HL-60/S4 treated with phorbol 12-myristate 13-acetate at 8.2 ng/mL for 4 days and 3 days (cell line): ENCODE data around the gene MPHOSPH9.
"Not testable (repeated sequence)": the region's sequence is repeated elsewhere in the genome, so short reads cannot be mapped to it uniquely, and the experiment has no call there.

Experiments
- in situ Hi-C: fragments of 300-500 bp; cut with MboI; formaldehyde crosslinking; loops from 2 replicates; pipeline ENCODE4 v1.15.0; 2022; ENCODE audit warnings: low sequenced_read_pairs

The MPHOSPH9 gene

DNA sequence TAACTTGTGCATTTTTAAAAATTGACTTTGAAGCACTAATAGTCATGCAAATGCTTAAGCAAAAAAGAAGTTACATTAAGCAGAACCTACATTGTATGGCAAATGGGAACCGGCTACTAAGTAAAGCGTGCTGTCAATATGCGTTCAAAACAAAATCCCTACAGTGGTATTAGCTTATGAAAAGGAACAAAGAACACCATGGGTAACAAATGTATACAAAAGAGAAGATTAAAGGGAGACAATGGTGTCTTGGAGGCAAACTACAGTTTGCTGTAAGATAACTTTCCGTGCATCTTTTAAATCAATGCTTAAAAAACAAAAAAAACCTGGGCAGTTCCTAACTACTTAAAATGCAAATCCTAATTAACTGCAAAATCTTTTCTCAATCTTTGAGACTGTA lies 28.3 kb upstream of the MPHOSPH9 start:
- in situ Hi-C loops = no loop called here

DNA sequence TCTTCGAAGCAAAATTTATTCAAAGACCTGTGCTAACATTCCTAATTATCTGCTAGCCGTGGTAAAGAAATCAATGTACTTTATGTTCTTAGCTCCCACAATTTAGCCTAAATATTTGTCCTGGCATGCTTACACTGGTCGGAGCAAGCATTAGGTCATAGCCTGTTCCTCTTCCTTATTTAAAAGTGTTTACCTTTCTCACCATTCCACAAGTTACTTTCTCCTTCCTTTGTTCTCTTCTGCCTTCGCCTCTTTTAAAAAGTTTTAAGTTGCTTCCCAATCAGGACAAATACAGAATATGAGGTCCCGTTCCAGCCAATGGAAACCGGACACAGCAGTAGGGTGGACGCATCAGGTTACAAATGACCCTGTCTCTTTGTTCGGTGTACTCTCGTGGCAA lies 27.1 kb upstream of the MPHOSPH9 start:
- in situ Hi-C loops = no loop called here

GRCh38 chr12:123258593-123258992 lies 25.7 kb upstream of the MPHOSPH9 start:
- in situ Hi-C loops = no loop called here

DNA sequence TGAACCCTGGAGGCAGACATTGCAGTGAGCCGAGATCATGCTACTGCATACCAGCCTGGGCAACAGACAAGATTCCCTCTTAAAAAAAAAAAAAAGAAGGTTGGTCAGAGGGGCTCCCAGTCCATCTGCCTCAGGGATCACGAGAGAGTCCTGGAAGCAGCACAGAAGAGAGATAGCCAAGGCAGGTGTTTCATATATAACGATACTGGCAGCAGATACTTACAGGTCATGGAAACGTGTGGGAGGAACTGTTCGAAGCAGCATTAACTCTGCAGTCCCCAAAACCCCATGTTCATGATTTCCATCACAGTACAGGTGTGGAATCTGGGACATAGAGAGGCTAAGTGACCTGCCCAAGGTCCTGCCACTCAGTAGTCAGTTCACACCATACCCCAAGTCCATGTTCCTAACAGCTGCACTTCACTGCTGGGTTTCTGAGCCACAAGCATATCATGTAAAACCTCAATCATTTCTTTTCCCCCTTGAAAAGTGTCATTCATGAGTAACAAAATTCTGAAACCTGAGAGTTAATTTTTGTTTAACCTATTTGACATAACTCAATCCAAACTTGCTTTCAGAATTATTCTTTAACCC lies 22.0 kb upstream of the MPHOSPH9 start:
- in situ Hi-C loops = no loop called here

GRCh38 chr12:123253641-123254459 lies 20.9 kb upstream of the MPHOSPH9 start:
- in situ Hi-C loops = no loop called here

- in situ Hi-C loops = not testable (repeated sequence)
Observed at GRCh38 chr12:123252365-123252764, 19.4 kb upstream of the MPHOSPH9 start.

- in situ Hi-C loops = no loop called here
Observed at GRCh38 chr12:123251403-123252076, 18.6 kb upstream of the MPHOSPH9 start.

DNA sequence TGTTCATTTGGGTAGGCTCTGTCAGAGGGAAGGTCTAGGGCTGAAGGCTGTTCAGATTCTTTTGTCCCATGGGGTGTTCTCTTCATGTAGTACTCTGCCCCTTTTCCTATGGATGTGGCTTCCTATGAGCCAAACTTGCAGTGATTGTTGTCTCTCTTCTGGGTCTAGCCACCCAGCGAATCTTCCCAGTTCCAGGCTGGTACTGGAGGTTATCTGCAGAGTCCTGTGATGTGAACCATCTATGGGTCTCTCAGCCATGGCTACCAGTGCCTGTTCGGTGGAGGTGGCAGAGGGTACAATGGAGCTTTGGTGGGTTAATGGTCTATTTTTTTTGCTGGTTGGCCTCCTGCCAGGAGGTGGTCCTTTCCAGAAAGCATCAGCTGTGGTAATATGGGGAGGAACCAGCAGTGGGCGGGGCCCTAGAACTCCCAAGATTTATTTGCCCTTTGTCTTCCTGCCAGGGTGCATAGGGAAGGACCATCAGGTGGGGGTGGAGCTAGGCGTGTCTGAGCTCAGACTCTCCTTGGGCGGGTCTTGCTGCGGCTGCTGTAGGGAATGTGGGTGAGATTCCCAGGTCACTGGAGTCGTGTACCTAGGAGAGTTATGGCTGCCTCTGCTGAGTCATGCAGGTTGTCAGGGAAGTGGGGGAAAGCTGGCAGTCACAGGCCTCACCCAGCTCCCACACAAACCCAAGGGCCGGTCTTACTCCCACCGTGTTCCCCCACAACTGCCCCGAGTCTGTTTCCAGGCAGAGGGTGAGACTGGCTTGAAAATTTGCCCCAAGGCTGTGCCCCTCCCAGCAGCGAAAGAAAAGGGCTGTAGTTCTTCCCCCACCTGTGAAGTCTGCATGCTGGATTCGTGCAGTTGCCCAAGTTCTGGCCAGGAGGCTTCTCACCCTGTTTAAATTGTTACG lies 17.8 kb upstream of the MPHOSPH9 start:
- in situ Hi-C loops = no loop called here

DNA sequence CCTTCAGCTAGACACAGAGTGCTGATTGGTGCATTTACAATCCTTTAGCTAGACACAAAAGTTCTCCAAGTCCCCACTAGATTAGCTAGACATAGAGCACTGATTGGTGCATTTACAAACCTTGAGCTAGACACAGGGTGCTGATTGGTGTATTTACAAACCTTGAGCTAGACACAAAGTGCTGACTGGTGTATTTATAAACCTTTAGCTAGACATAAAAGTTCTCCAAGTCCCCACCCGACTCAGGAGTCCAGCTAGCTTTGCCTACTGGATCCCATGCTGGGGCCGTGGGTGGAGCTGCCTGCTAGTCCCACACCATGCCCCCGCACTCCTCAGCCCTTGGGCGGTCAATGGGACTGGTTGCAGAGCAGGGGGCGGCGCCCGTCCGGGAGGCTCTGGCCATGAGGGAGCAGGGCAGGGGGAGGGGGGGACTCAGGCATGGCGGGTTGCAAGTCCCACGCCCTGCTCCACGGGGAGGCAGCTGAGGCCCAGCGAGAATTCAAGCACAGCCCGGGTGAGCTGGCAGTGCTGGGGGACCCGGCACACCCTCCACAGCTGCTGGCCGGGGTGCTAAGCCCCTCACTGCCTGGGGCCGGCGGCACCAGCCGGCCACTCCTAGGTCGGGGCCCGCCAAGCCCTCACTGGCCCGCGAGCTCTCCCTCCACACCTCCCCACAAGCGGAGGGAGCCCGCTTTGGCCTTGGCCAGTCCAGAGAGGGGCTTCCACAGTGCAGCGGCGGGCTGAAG lies 16.2 kb upstream of the MPHOSPH9 start:
- in situ Hi-C loops = not testable (repeated sequence)

DNA sequence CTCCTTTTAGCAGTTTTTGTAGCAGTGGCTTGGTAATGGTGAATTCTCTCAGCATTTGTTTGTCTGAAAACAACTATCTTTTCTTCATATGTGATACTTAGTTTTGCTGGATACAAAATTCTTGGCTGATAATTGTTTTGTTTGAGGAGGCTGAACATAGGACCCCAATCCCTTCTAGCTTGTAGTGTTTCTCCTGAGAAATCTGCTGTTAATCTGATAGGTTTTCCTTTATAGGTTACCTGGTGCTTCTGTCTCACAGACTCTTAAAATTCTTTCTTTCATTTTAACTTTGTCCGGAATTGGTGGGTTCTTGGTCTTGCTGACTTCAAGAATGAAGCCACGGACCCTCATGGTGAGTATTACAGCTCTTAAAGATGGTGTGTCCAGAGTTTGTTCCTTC lies 15.2 kb upstream of the MPHOSPH9 start:
- in situ Hi-C loops = not testable (repeated sequence)

DNA sequence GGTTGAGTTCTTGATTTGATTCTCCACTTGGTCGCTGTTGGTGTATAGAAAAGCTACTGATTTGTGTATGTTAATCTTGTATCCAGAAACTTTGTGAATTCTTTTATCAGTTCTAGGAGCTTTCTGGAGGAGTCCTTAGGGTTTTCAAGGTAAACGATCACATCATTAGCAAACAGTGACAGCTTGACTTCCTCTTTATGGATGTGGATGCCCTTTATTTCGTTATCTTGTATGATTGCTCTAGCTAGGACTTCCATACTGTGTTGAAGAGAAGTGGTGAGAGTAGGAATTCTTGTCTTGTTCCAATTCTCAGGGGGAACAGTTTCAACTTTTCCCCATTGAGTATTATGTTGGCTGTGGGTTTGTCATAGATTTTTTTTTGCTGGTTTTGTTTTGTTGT lies 12.7 kb upstream of the MPHOSPH9 start:
- in situ Hi-C loops = no loop called here

DNA sequence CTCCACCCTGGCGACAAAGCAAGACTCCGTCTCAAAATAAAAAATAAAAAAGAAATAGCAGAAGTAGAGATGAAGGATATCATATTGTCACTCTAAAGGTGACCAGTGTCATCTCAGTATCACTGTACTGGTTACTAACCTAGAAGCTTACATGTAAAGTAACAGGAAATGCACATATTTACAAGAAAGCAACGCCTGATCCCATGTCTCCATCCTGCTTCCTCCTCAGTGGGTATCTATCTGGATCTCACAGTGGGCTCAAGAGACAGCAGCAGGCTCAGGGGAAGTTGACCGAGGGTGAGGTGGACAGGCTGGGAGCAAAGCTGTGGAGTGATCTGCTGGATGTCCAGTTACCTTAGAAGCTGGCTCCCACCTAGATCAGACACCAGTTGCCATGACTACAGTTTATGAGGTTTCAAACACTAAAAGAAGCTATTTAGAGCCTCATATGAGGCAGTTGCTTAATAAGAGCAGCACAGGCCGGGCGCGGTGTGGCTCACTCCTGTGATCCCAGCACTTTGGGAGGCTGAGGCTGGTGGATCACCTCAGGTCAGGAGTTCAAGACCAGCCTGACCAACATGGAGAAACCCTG lies 10.8 kb upstream of the MPHOSPH9 start:
- in situ Hi-C loops = no loop called here

- in situ Hi-C loops = no loop called here
Observed at GRCh38 chr12:123242116-123242904, 9.4 kb upstream of the MPHOSPH9 start.

- in situ Hi-C loops = no loop called here
Observed at GRCh38 chr12:123238961-123239360, 6.0 kb upstream of the MPHOSPH9 start.

- in situ Hi-C loops = no loop called here
Observed at GRCh38 chr12:123238330-123238682, 5.4 kb upstream of the MPHOSPH9 start.

GRCh38 chr12:123237646-123238329 lies 4.8 kb upstream of the MPHOSPH9 start:
- in situ Hi-C loops = no loop called here

GRCh38 chr12:123233505-123234308 lies 766 bp upstream of the MPHOSPH9 start:
- in situ Hi-C loops = no loop called here

- in situ Hi-C loops = no loop called here
Observed at GRCh38 chr12:123232472-123232806, 502 bp downstream of the MPHOSPH9 start.
